IgD-negative memory B cell (primary cell): ENCODE data around the gene AKAP5. TPM values are rescaled to one million over a fixed set of nuclear protein-coding genes. Genes with fewer than 3 reads are reported as not detected.

ENCODE experiments used
- H3K27ac Mint-ChIP-seq, 3 donors: one replicate each; pipeline ENCODE4 v1.8.0; 2020 to 2022; ENCODE audit warnings: mild to moderate bottlenecking in 3 of 3, mixed read lengths in 3 of 3, moderate library complexity in 1 of 3
- H3K27me3 Mint-ChIP-seq: one replicate; pipeline ENCODE4 v1.8.0; 2021; ENCODE audit warnings: mixed read lengths
- H3K36me3 Mint-ChIP-seq: one replicate; pipeline ENCODE4 v1.8.0; 2020; ENCODE audit warnings: mild to moderate bottlenecking, mixed read lengths
- H3K4me1 Mint-ChIP-seq, 3 donors: one replicate each; pipeline ENCODE4 v1.8.0; 2020 to 2022; ENCODE audit warnings: mixed read lengths in 3 of 3, mild to moderate bottlenecking in 1 of 3
- H3K4me3 Mint-ChIP-seq, 4 donors: one replicate each; pipeline ENCODE4 v1.8.0; 2020 to 2022; ENCODE audit warnings: mild to moderate bottlenecking in 4 of 4, mixed read lengths in 4 of 4, moderate library complexity in 3 of 4
- H3K9me3 Mint-ChIP-seq, 3 donors: one replicate each; pipeline ENCODE4 v1.8.0; 2020 to 2021; ENCODE audit warnings: mixed read lengths in 3 of 3, mild to moderate bottlenecking in 1 of 3
- polyA plus RNA-seq: library from polyadenylated mRNA; unstranded; fragments of 300-500 nt; fragmentation: Illumina TruSeq; gene quantifications from one replicate; pipeline ENCODE4 v1.2.3, GENCODE V29; 2021

Gene AKAP5
- polyA plus RNA-seq, 1 donor from 2014 or later = 0.66 TPM

- peaks cover 3% of the 10 kb centered on the region for H3K36me3 Mint-ChIP-seq
- peaks cover 15 to 25% (median 24%) of the 10 kb centered on the region in 3 donors for H3K4me1 Mint-ChIP-seq
- H3K4me3 Mint-ChIP-seq = no peak overlapping the region
- no peaks in the 10 kb centered on the region for H3K9me3 Mint-ChIP-seq
- H3K27ac Mint-ChIP-seq = no peak overlapping the region
- H3K27me3 Mint-ChIP-seq = no peaks in the 10 kb centered on the region
Observed at GRCh38 chr14:64520699-64521098, 55.4 kb downstream of the AKAP5 start.

GRCh38 chr14:64522591-64523355 is 57.5 kb downstream of the AKAP5 start:
- H3K4me1 Mint-ChIP-seq = peaks cover 4 to 18% (median 9%) of the 10 kb centered on the region in 3 donors
- H3K36me3 Mint-ChIP-seq = peaks cover 7% of the 10 kb centered on the region
- H3K4me3 Mint-ChIP-seq = no peak overlapping the region
- no peaks in the 10 kb centered on the region for H3K9me3 Mint-ChIP-seq
- no peak overlapping the region for H3K27ac Mint-ChIP-seq
- H3K27me3 Mint-ChIP-seq = no peaks in the 10 kb centered on the region

Other genes starting within 250 kb of the AKAP5 start
- 1.3 TPM for gene ESR2, start 171.1 kb upstream of the AKAP5 start, polyA plus RNA-seq
- 74.7 TPM for gene MTHFD1, start 77.1 kb upstream of the AKAP5 start, polyA plus RNA-seq
- 19.4 TPM for gene ZBTB25, start 38.3 kb downstream of the AKAP5 start, polyA plus RNA-seq
- 57.3 TPM for gene ZBTB1, start 39.3 kb downstream of the AKAP5 start, polyA plus RNA-seq
- 0.26 TPM for gene HSPA2, start 75.2 kb downstream of the AKAP5 start, polyA plus RNA-seq
- not detected for gene PPP1R36, start 84.5 kb downstream of the AKAP5 start, polyA plus RNA-seq
- 4.7 TPM for gene PLEKHG3, start 238.9 kb downstream of the AKAP5 start, polyA plus RNA-seq